Trophoblast cell (in vitro differentiated cells and primary cell): Measurements from ENCODE around the gene SS18L1.

ENCODE experiments used
- DNase-seq, 2 donors: peaks; one replicate each; pipeline ENCODE4 v3.0.0-alpha.2; 2016
- H2AFZ ChIP-seq: 2 replicates; pipeline ENCODE4 v1.6.1; 2013; ENCODE audit warnings: low read length, moderate library complexity, mild to moderate bottlenecking; ENCODE audit not compliant: insufficient read depth, poor library complexity
- H2AK5ac ChIP-seq: 2 replicates; pipeline ENCODE4 v1.6.1; 2013; ENCODE audit warnings: mild to moderate bottlenecking, low read length
- H2BK120ac ChIP-seq: 2 replicates; pipeline ENCODE4 v1.6.1; 2013; ENCODE audit warnings: low read length, mild to moderate bottlenecking, moderate library complexity; ENCODE audit not compliant: insufficient read depth, poor library complexity
- H2BK12ac ChIP-seq: 2 replicates; pipeline ENCODE4 v1.6.1; 2013; ENCODE audit warnings: mild to moderate bottlenecking, low read length, moderate library complexity
- H2BK5ac ChIP-seq: 2 replicates; pipeline ENCODE4 v1.6.1; 2013; ENCODE audit warnings: low read length, low read depth, moderate library complexity, mild to moderate bottlenecking; ENCODE audit not compliant: poor library complexity
- H3K14ac ChIP-seq: 2 replicates; pipeline ENCODE4 v1.6.1; 2013; ENCODE audit warnings: mild to moderate bottlenecking, low read length
- H3K18ac ChIP-seq: 2 replicates; pipeline ENCODE4 v1.6.1; 2013; ENCODE audit warnings: mild to moderate bottlenecking, low read length
- H3K23ac ChIP-seq: 2 replicates; pipeline ENCODE4 v1.6.1; 2013; ENCODE audit warnings: low read length
- H3K27ac ChIP-seq: 2 replicates; pipeline ENCODE4 v1.5.1; 2013; ENCODE audit warnings: low read depth, mild to moderate bottlenecking, inconsistent platforms, low read length, moderate library complexity
- H3K27me3 ChIP-seq: 2 replicates; pipeline ENCODE4 v1.6.1; 2013; ENCODE audit warnings: inconsistent platforms, mild to moderate bottlenecking, low read length, moderate library complexity; ENCODE audit not compliant: insufficient read depth
- H3K36me3 ChIP-seq, 2 experiments: 1 replicate in 1 of 2; 2 replicates in 1 of 2; pipeline ENCODE4 v1.6.1; 2013; ENCODE audit warnings: low read length in 2 of 2, mild to moderate bottlenecking in 2 of 2, moderate library complexity in 1 of 2; ENCODE audit not compliant: insufficient read depth in 2 of 2, control insufficient read depth in 1 of 2
- H3K4ac ChIP-seq: 2 replicates; pipeline ENCODE4 v1.6.1; 2013; ENCODE audit warnings: low read depth, mild to moderate bottlenecking, low read length, moderate library complexity
- H3K4me1 ChIP-seq, 2 experiments: 1 replicate in 1 of 2; 2 replicates in 1 of 2; pipeline ENCODE4 v1.6.1; 2013; ENCODE audit warnings: low read length in 2 of 2, mild to moderate bottlenecking in 2 of 2, moderate library complexity in 1 of 2; ENCODE audit not compliant: insufficient read depth in 2 of 2, control insufficient read depth in 1 of 2
- H3K4me2 ChIP-seq: 2 replicates; pipeline ENCODE4 v1.6.1; 2013; ENCODE audit warnings: inconsistent platforms, mild to moderate bottlenecking, low read length, moderate library complexity
- H3K4me3 ChIP-seq: 2 replicates; pipeline ENCODE4 v1.5.1; 2013; ENCODE audit warnings: mild to moderate bottlenecking, low read depth, low read length, inconsistent platforms
- H3K79me1 ChIP-seq: one replicate; pipeline ENCODE4 v1.6.1; 2013; ENCODE audit warnings: low read length
- H3K79me2 ChIP-seq: 2 replicates; pipeline ENCODE4 v1.6.1; 2013; ENCODE audit warnings: low read length, mild to moderate bottlenecking; ENCODE audit not compliant: control insufficient read depth, insufficient read depth, poor library complexity
- H3K9ac ChIP-seq: 2 replicates; pipeline ENCODE4 v1.6.1; 2013; ENCODE audit warnings: mild to moderate bottlenecking, low read length
- H3K9me3 ChIP-seq: 2 replicates; pipeline ENCODE4 v1.6.1; 2013; ENCODE audit warnings: low read depth, mild to moderate bottlenecking, control low read depth, inconsistent platforms, low read length; ENCODE audit not compliant: insufficient read depth
- H4K12ac ChIP-seq: 2 replicates; pipeline ENCODE4 v1.6.1; 2013; ENCODE audit warnings: low read depth, mild to moderate bottlenecking, low read length, moderate library complexity
- H4K8ac ChIP-seq: 2 replicates; pipeline ENCODE4 v1.6.1; 2013; ENCODE audit warnings: low read depth, mild to moderate bottlenecking, low read length, moderate library complexity
- H4K91ac ChIP-seq: one replicate; pipeline ENCODE4 v1.6.1; 2013; ENCODE audit warnings: low read depth, mild to moderate bottlenecking, low read length, moderate library complexity
- WGBS: extraction: QIAGEN DNeasy Blood & Tissue Kit; methylation state at CpG from one replicate; pipeline ENCODE4 v1.1.7; 2013; ENCODE audit warnings: missing lambda C conversion rate; ENCODE audit not compliant: insufficient read length, insufficient coverage; ENCODE audit errors: extremely low coverage; 5-methylcytosine and 5-hydroxymethylcytosine counted together

SS18L1 gene

DNA sequence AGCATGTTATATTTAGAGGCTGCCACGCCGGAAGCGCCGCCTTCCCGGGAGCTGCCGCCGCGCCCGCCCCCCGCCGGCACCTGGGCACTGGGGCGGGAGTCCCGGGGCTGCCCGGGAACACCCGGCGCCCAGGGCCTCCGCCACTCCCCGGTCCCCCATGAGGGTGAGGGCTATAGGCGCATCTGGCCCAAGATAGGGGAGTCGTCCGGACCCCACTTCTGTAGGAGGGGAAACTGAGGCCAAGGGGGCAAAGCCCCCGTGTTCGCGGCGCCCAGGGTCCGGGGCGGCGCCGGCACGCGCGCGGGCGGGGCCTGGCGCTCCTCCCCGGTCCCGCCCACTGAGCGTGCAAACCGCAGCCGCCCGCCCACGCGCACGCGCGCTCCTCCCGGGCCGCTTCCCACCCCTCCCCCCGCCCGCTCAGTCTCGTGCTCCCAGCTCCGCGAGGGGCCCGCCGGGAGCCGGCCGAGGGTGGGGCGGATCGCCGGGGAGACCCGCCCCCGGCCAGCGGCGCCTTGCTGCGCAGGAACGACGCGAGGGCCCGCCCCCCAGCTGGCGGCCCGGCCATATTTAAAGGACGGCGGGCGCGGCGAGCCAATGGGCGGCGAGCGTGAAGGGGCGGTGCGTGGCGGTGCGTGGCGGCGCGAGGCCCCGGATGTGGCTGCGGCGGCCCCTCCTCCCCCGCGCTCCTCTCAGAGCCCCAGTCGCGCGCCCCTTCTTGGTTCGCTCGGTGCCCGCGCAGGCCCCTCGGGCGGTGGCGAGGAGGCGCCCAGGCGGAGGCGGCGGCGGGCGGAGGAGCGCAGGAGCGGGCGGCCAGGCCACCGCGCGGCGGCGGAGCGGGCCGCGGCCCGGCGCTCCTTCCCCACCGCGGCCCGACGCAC lies 21.6 kb upstream of the SS18L1 start, which contains the start of gene LSM14B:
Gene LSM14B, plus strand, starts transcription at position 700 of the 878 bp plus-strand sequence. CDS start 192 bp downstream, outside the sequence.
- Histone ChIP-seq H2BK5ac (peak within 1 kb of the TSS; percentile 81), H4K91ac (peak within 1 kb of the TSS; percentile 92), H2AFZ (peak within 1 kb of the TSS; percentile 69), H3K36me3 (peaks cover 21 to 23% of the 10 kb centered on the region in 2 experiments), H3K4me2 (peak within 1 kb of the TSS; percentile 87), H3K27me3 (no peaks in the 10 kb centered on the region), H3K79me2 (peaks cover 15% of the 10 kb centered on the region), H3K4me1 (peaks cover 13% of the 10 kb centered on the region in 2 experiments), H3K9me3 (no peaks in the 10 kb centered on the region), H3K79me1 (peaks cover 8% of the 10 kb centered on the region), H4K8ac (peak within 1 kb of the TSS; percentile 83), H3K23ac (no peak within 1 kb of the TSS), H2AK5ac (peak within 1 kb of the TSS; percentile 94), H4K12ac (peak within 1 kb of the TSS; percentile 87), H3K14ac (peak within 1 kb of the TSS; percentile 99), H3K18ac (peak within 1 kb of the TSS; percentile 99), H2BK12ac (no peak within 1 kb of the TSS), H3K4ac (peak within 1 kb of the TSS; percentile 90), H3K27ac (peak within 1 kb of the TSS; percentile 84), H3K4me3 (peak within 1 kb of the TSS; percentile 90), H2BK120ac (peak within 1 kb of the TSS; percentile 88), H3K9ac (peak within 1 kb of the TSS; percentile 84)
- DNase-seq, result peak; percentile 98
- no CpG with 5 or more reads among the region's 124 CpGs for WGBS

DNA sequence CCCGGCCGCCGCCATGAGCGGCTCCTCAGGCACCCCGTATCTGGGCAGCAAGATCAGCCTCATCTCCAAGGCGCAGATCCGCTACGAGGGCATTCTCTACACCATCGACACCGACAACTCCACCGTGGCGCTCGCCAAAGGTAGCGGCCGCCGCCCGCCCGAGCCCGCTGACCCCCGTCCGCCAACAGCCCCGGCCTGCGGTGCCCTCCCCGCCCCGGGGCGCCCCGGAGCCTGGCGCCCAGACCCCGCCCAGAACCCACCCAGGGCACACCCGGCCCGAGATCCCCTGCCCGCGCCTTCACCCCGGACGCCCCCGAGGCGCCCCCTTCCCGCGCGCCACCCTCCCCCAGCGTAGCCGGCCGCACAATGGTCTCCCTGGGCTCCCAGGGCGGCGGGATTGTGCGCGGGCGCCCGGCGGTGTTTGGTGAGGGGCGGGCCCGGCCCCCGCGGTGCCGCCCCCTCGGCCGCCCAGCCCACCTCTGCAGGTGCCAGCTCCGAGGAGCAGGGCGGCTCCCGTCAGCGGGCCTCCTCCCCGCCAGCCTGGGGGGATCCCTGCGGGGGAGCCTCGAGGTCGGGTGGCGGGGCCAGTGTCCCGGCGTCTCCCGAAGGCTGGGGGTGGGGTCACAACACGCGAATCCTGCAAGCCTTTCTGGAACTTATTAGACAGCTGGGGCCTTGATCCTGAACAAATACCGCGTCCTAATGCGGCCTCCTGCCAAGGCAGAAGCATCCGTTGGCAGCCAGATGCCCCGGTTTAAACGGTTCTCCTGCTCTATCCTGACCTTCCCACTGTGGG lies 20.7 kb upstream of the SS18L1 start:
- Histone ChIP-seq H3K27me3 (no peaks in the 10 kb centered on the region), H3K79me2 (peaks cover 15% of the 10 kb centered on the region), H2AFZ (peak overlapping the region; percentile 69), H3K4ac (peak overlapping the region; percentile 90), H3K4me2 (peak overlapping the region; percentile 58), H2BK120ac (peak overlapping the region; percentile 88), H3K9me3 (peaks cover 2% of the 10 kb centered on the region), H4K12ac (peak overlapping the region; percentile 87), H3K36me3 (peaks cover 30 to 31% of the 10 kb centered on the region in 2 experiments), H2BK12ac (no peak overlapping the region), H3K27ac (peak overlapping the region; percentile 81), H3K18ac (peak overlapping the region; percentile 99), H3K4me1 (peaks cover 13 to 16% of the 10 kb centered on the region in 2 experiments), H4K8ac (peak overlapping the region; percentile 83), H4K91ac (peak overlapping the region; percentile 92), H3K4me3 (peak overlapping the region; percentile 90), H3K9ac (peak overlapping the region; percentile 84), H2BK5ac (peak overlapping the region; percentile 81), H2AK5ac (peak overlapping the region; percentile 94), H3K79me1 (peaks cover 8% of the 10 kb centered on the region), H3K14ac (peak overlapping the region; percentile 99), H3K23ac (no peak overlapping the region)
- WGBS, result no CpG with 5 or more reads among the region's 77 CpGs
- peak; percentile 16 to 53 for DNase-seq

DNA sequence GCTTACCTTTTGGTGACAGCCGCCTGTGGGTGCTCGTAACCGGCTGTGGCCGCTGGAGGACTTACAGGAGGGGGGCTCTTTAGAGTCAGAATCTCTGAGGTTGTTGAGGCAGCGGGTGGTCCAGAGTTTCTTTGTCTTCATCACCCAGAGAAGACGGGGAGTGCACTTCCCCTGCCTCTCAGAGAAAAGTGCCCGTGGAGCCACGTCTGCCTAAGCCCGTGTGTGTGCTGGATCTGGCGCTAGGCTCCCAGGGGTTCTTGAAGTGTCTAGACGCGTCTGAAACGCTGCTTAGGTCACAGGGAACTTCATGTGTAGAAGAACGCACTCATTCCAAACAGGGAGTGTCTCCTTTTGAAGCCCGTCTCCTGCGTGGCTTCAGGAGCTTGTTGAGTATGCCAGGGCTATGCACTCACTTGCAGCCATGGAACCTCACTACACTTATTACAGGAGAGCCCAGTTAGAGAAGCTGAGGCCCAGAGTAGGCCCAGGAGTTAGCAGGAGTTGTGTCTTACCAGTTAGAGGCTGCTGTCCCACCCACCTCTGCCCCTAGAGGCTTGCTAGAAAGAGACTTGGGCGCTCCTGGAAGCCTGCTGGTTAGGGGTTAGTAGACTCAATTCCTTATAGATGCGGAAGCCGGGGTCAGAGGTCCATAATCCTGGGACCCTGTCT lies 20.0 kb upstream of the SS18L1 start:
- H2BK5ac ChIP-seq, result peak overlapping the region; percentile 3
- peak overlapping the region; percentile 90 for H3K4me3 ChIP-seq
- H3K36me3 ChIP-seq, result peaks cover 34 to 36% of the 10 kb centered on the region in 2 experiments
- H3K27me3 ChIP-seq, result no peaks in the 10 kb centered on the region
- H3K9me3 ChIP-seq, result peaks cover 2% of the 10 kb centered on the region
- WGBS, result no CpG with 5 or more reads among the region's 19 CpGs
- peak in 1 of 2 donors; percentile 11 for DNase-seq
- no peak overlapping the region for H3K23ac ChIP-seq
- no peak overlapping the region for H3K18ac ChIP-seq
- H3K79me1 ChIP-seq, result peaks cover 8% of the 10 kb centered on the region
- no peak overlapping the region for H4K91ac ChIP-seq
- no peak overlapping the region for H2BK12ac ChIP-seq
- H2BK120ac ChIP-seq, result no peak overlapping the region
- no peak overlapping the region for H3K9ac ChIP-seq
- H4K12ac ChIP-seq, result no peak overlapping the region
- H2AK5ac ChIP-seq, result no peak overlapping the region
- no peak overlapping the region for H2AFZ ChIP-seq
- peaks cover 16 to 20% of the 10 kb centered on the region in 2 experiments for H3K4me1 ChIP-seq
- peaks cover 15% of the 10 kb centered on the region for H3K79me2 ChIP-seq
- peak overlapping the region; percentile 16 for H3K14ac ChIP-seq
- no peak overlapping the region for H3K27ac ChIP-seq
- peak overlapping the region; percentile 58 for H3K4me2 ChIP-seq
- H3K4ac ChIP-seq, result peak overlapping the region; percentile 26
- H4K8ac ChIP-seq, result no peak overlapping the region

DNA sequence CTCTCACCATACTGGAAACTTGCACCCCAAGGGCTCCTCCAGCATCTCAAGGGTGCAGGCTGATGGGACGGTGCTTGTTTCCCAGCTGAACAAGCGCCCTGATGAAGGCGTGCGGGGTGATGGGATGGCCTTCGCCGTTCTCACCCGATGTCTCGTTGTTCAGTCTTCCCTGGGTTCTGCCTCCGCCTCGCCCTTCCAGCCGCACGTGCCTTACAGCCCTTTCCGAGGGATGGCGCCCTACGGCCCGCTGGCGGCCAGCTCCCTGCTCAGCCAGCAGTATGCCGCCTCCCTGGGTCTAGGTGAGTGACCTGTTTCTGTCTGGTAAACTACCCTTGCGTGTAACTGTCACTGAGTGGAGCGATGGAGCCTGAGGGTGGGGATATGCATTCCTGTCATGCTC lies 17.4 kb upstream of the SS18L1 start:
- peak overlapping the region; percentile 32 for H3K18ac ChIP-seq
- H3K27ac ChIP-seq, result no peak overlapping the region
- no peak for DNase-seq
- H4K91ac ChIP-seq, result no peak overlapping the region
- H3K9ac ChIP-seq, result no peak overlapping the region
- no peak overlapping the region for H4K12ac ChIP-seq
- H2AFZ ChIP-seq, result no peak overlapping the region
- no peak overlapping the region for H4K8ac ChIP-seq
- peaks cover 2% of the 10 kb centered on the region for H3K9me3 ChIP-seq
- peaks cover 15% of the 10 kb centered on the region for H3K79me2 ChIP-seq
- H3K4me3 ChIP-seq, result no peak overlapping the region
- H3K36me3 ChIP-seq, result peaks cover 56 to 57% of the 10 kb centered on the region in 2 experiments
- no peak overlapping the region for H3K23ac ChIP-seq
- H2BK5ac ChIP-seq, result no peak overlapping the region
- no CpG with 5 or more reads among the region's 20 CpGs for WGBS
- H3K79me1 ChIP-seq, result peaks cover 8% of the 10 kb centered on the region
- H2AK5ac ChIP-seq, result no peak overlapping the region
- no peaks in the 10 kb centered on the region for H3K27me3 ChIP-seq
- H2BK12ac ChIP-seq, result no peak overlapping the region
- H3K14ac ChIP-seq, result no peak overlapping the region
- H3K4ac ChIP-seq, result no peak overlapping the region
- H3K4me2 ChIP-seq, result no peak overlapping the region
- no peak overlapping the region for H2BK120ac ChIP-seq
- peaks cover 16 to 23% of the 10 kb centered on the region in 2 experiments for H3K4me1 ChIP-seq
